CD14-positive monocyte (primary cell): Measurements from ENCODE around the gene PATL1. TPM values are rescaled to one million over a fixed set of nuclear protein-coding genes. Genes with fewer than 3 reads are reported as not detected.

Experiments
- DNase-seq, 3 donors: peaks; one replicate each; pipeline ENCODE4 v3.0.0-alpha.2; 2011 to 2022
- H2AFZ ChIP-seq: 2 replicates; pipeline ENCODE4 v1.6.0; 2012; ENCODE audit warnings: mild to moderate bottlenecking, low read depth, low read length, inconsistent platforms; ENCODE audit not compliant: insufficient read depth, poor library complexity, severe bottlenecking
- H3K27ac ChIP-seq, 2 donors: 1 replicate in 1 of 2; 2 replicates in 1 of 2; pipeline ENCODE4 v1.5.1; 2012 to 2013; ENCODE audit warnings: low read length in 2 of 2, control low read depth in 1 of 2, inconsistent platforms in 1 of 2, low read depth in 1 of 2, mild to moderate bottlenecking in 1 of 2
- H3K27me3 ChIP-seq, 2 donors: one replicate each; pipeline versions ENCODE4 v1.6.0 to v1.6.1; 2011 to 2013; ENCODE audit warnings: low read length in 2 of 2; ENCODE audit not compliant: control insufficient read depth in 2 of 2, insufficient read depth in 2 of 2
- H3K36me3 ChIP-seq, 2 donors: replicated peaks in 1 of 2; 1 replicate in 1 of 2; 2 replicates in 1 of 2; pipeline versions ENCODE4 v1.5.1 to v1.6.1; 2012 to 2013; ENCODE audit warnings: low read length in 2 of 2, control low read depth in 1 of 2, inconsistent platforms in 1 of 2, mild to moderate bottlenecking in 1 of 2; ENCODE audit not compliant: insufficient read depth in 2 of 2, control insufficient read depth in 1 of 2
- H3K4me1 ChIP-seq, 2 donors: 1 replicate in 1 of 2; 2 replicates in 1 of 2; pipeline versions ENCODE4 v1.5.1 to v1.6.1; 2012 to 2013; ENCODE audit warnings: low read length in 2 of 2, control low read depth in 1 of 2, inconsistent platforms in 1 of 2, mild to moderate bottlenecking in 1 of 2, moderate library complexity in 1 of 2; ENCODE audit not compliant: insufficient read depth in 2 of 2, control insufficient read depth in 1 of 2
- H3K4me2 ChIP-seq: replicated peaks from 2 replicates; pipeline ENCODE3; 2012; ENCODE audit warnings: low read length, moderate library complexity, mild to moderate bottlenecking; ENCODE audit not compliant: poor library complexity, severe bottlenecking; ENCODE audit errors: extremely low read depth
- H3K4me3 ChIP-seq, 3 experiments: fragments of 200-600 bp in 1 of 3; sonication (generic) in 1 of 3; replicated peaks in 1 of 3; 1 replicate in 2 of 3; 2 replicates in 1 of 3; pipeline ENCODE4 v1.5.1; 2011 to 2013; ENCODE audit warnings: low read length in 3 of 3, mild to moderate bottlenecking in 3 of 3, control low read depth in 2 of 3, low read depth in 2 of 3, inconsistent platforms in 1 of 3, moderate library complexity in 1 of 3
- H3K79me2 ChIP-seq: 2 replicates; pipeline ENCODE4 v1.6.0; 2012; ENCODE audit warnings: mild to moderate bottlenecking, control low read depth, inconsistent platforms, low read length, moderate library complexity; ENCODE audit not compliant: insufficient read depth
- H3K9ac ChIP-seq: 2 replicates; pipeline ENCODE4 v1.6.0; 2017; ENCODE audit warnings: low read length, mild to moderate bottlenecking; ENCODE audit not compliant: insufficient read depth, poor library complexity, severe bottlenecking
- H3K9me3 ChIP-seq, 2 donors: replicated peaks in 1 of 2; 1 replicate in 1 of 2; 2 replicates in 1 of 2; pipeline versions ENCODE4 v1.5.1 to v1.6.1; 2012 to 2013; ENCODE audit warnings: low read length in 2 of 2, control low read depth in 1 of 2; ENCODE audit not compliant: control insufficient read depth in 1 of 2, insufficient read depth in 1 of 2
- H4K20me1 ChIP-seq: 2 replicates; pipeline ENCODE4 v1.6.0; 2012; ENCODE audit warnings: mild to moderate bottlenecking, low read length, control low read depth, moderate library complexity; ENCODE audit not compliant: insufficient read depth
- H3K27ac Mint-ChIP-seq, 7 donors: one replicate each; pipeline ENCODE4 v1.8.0; 2020; ENCODE audit warnings: mild to moderate bottlenecking in 7 of 7, mixed read lengths in 7 of 7, moderate library complexity in 6 of 7, inconsistent platforms in 2 of 7
- H3K27me3 Mint-ChIP-seq, 3 donors: one replicate each; pipeline ENCODE4 v1.8.0; 2021 to 2022; ENCODE audit warnings: low read depth in 3 of 3, mild to moderate bottlenecking in 3 of 3, mixed read lengths in 3 of 3, moderate library complexity in 3 of 3, inconsistent platforms in 1 of 3
- H3K36me3 Mint-ChIP-seq, 2 donors: one replicate each; pipeline ENCODE4 v1.8.0; 2020; ENCODE audit warnings: mixed read lengths in 2 of 2, inconsistent platforms in 1 of 2, mild to moderate bottlenecking in 1 of 2
- H3K4me1 Mint-ChIP-seq: one replicate; pipeline ENCODE4 v1.8.0; 2020; ENCODE audit warnings: mild to moderate bottlenecking, mixed read lengths
- H3K4me3 Mint-ChIP-seq, 2 donors: one replicate each; pipeline ENCODE4 v1.8.0; 2020; ENCODE audit warnings: mild to moderate bottlenecking in 2 of 2, mixed read lengths in 2 of 2, moderate library complexity in 1 of 2
- H3K9me3 Mint-ChIP-seq, 7 donors: one replicate each; pipeline ENCODE4 v1.8.0; 2020 to 2022; ENCODE audit warnings: mixed read lengths in 7 of 7, mild to moderate bottlenecking in 6 of 7, moderate library complexity in 6 of 7, inconsistent platforms in 2 of 7
- WGBS: methylation state at CpG from one replicate; pipeline ENCODE4 v1.1.5; 2013; ENCODE audit warnings: missing lambda C conversion rate; ENCODE audit not compliant: insufficient coverage; 5-methylcytosine and 5-hydroxymethylcytosine counted together
- intact Hi-C, 2 donors: fragments of 100-400 bp; cut with micrococcal nuclease; formaldehyde crosslinking; loops; one replicate each; pipeline versions ENCODE4 v1.15.0 to v1.15.1; 2023
- polyA plus RNA-seq, 3 donors: library from polyadenylated mRNA; depleted of rRNA in 1 of 3; unstranded in 2 of 3; stranded (reverse) in 1 of 3; fragments of 300-500 nt in 2 of 3; fragments of >200 nt in 1 of 3; fragmentation: Illumina TruSeq in 2 of 3; gene quantifications; 1 replicate in 2 of 3; 2 replicates in 1 of 3; pipeline ENCODE4 v1.2.3, GENCODE V29; 2012 to 2021
- TF ChIP-seq, protein P1 (sequence below): fragments of 200-600 bp; IDR thresholded peaks from one replicate; pipeline ENCODE4 v1.8.0; 2022; ENCODE audit warnings: antibody characterized with exemption, mild to moderate bottlenecking

Gene PATL1
- polyA plus RNA-seq, 3 donors = 4.1 to 49.3 (median 5.1) TPM

DNA sequence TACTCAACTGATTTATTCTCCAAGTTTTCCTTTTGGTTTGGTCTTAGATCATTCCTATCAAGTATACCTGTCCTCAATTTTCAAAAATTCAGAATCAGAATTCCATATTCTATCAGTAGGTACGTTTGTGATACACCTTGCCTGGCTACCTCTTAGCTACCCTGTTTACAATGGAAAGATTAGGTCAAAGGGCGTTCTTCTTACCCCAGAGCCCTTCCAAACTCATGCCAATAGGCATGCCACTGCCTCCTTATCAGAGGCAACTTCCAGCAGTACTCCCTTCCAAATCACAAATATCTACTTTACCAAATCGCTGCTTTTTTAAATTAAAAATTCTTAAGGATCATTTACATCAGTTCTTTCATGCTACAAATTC is 1.0 kb downstream of the PATL1 start:
- peak overlapping the region; percentile 90 for H3K4me2 ChIP-seq
- Mint-ChIP-seq H3K4me1 (peaks cover 36% of the 10 kb centered on the region), H3K9me3 (no peaks in the 10 kb centered on the region), H3K4me3 (peak overlapping the region; percentile 90 to 92), H3K27me3 (no peaks in the 10 kb centered on the region), H3K36me3 (peaks cover 22 to 36% of the 10 kb centered on the region in 2 donors), H3K27ac (peak overlapping the region; percentile 93 to 100 (median 96))
- H3K4me1 ChIP-seq = peaks cover 27 to 34% of the 10 kb centered on the region in 2 donors
- H3K27me3 ChIP-seq = no peaks in the 10 kb centered on the region
- H3K9ac ChIP-seq = peak overlapping the region; percentile 91
- peak overlapping the region; percentile 83 to 98 for H3K27ac ChIP-seq
- H3K36me3 ChIP-seq = peaks cover 39 to 40% of the 10 kb centered on the region in 2 donors
- peak overlapping the region; percentile 82 to 97 (median 92) for H3K4me3 ChIP-seq
- intact Hi-C loops = loop anchor here (2.0 to 10.0 kb wide), 6 partner anchors 50 to 455 kb away; partner anchors contain the start of genes STX3 (in 2 of the 2), MPEG1 (in 1 of the 2), MRPL16 (in 1 of the 2) and OSBP (in 1 of the 2)
- peak overlapping the region; percentile 78 for H2AFZ ChIP-seq
- H3K9me3 ChIP-seq = no peaks in the 10 kb centered on the region
- TF ChIP-seq, protein P1, sequence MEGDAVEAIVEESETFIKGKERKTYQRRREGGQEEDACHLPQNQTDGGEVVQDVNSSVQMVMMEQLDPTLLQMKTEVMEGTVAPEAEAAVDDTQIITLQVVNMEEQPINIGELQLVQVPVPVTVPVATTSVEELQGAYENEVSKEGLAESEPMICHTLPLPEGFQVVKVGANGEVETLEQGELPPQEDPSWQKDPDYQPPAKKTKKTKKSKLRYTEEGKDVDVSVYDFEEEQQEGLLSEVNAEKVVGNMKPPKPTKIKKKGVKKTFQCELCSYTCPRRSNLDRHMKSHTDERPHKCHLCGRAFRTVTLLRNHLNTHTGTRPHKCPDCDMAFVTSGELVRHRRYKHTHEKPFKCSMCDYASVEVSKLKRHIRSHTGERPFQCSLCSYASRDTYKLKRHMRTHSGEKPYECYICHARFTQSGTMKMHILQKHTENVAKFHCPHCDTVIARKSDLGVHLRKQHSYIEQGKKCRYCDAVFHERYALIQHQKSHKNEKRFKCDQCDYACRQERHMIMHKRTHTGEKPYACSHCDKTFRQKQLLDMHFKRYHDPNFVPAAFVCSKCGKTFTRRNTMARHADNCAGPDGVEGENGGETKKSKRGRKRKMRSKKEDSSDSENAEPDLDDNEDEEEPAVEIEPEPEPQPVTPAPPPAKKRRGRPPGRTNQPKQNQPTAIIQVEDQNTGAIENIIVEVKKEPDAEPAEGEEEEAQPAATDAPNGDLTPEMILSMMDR = no peak
- WGBS = 55% methylated on average over 3 of the region's 3 CpGs
- H3K79me2 ChIP-seq = peaks cover 56% of the 10 kb centered on the region
- H4K20me1 ChIP-seq = peaks cover 47% of the 10 kb centered on the region
- no peak for DNase-seq

DNA sequence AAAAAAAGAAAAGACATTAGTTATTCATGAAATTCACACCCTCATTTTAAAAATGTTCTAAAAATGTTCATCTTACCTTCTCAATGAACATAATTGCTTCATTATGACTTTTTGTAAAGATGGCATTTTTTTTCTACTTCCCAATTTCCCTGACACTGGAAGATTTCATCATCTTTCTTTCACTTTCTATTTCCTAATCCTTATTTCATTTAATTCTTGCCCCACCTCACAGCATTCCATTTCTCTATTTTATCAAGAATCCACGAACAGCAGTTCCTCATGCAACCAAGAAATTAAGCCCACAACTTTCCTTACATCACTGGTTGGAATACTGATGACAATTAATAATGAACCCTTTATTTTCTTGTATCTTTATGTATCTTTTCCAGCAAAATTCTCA is 1.9 kb downstream of the PATL1 start:
- Histone ChIP-seq H3K9me3 (no peaks in the 10 kb centered on the region), H3K27me3 (no peaks in the 10 kb centered on the region), H3K9ac (no peak overlapping the region), H3K4me2 (peak overlapping the region; percentile 90), H3K27ac (peak overlapping the region in 1 of 2 donors; percentile 98), H3K36me3 (peaks cover 47 to 48% of the 10 kb centered on the region in 2 donors), H4K20me1 (peaks cover 55% of the 10 kb centered on the region), H3K4me3 (peak overlapping the region in 2 of 3 experiments; percentile 92 to 97), H2AFZ (no peak overlapping the region), H3K79me2 (peaks cover 64% of the 10 kb centered on the region), H3K4me1 (peaks cover 27 to 34% of the 10 kb centered on the region in 2 donors)
- peak; percentile 36 to 76 (median 69) for DNase-seq
- intact Hi-C loops = loop anchor here (5.0 to 10.0 kb wide), 5 partner anchors 50 to 455 kb away; partner anchors contain the start of genes STX3 (in 2 of the 2), MPEG1 (in 1 of the 2), MRPL16 (in 1 of the 2) and OSBP (in 1 of the 2)
- Mint-ChIP-seq H3K4me1 (peaks cover 36% of the 10 kb centered on the region), H3K27ac (peak overlapping the region; percentile 93 to 100 (median 96)), H3K9me3 (no peaks in the 10 kb centered on the region), H3K36me3 (peaks cover 26 to 41% of the 10 kb centered on the region in 2 donors), H3K27me3 (no peaks in the 10 kb centered on the region), H3K4me3 (peak overlapping the region in 1 of 2 donors; percentile 92)
- 0% methylated on average over 1 of the region's 1 CpG for WGBS
- TF ChIP-seq, protein P1 = no peak
